H9 (cell line): ENCODE results near the gene BHLHE41. TPM values are rescaled to one million over a fixed set of nuclear protein-coding genes. Genes with fewer than 3 reads are reported as not detected.
A peak's percentile ranks its signal among the peaks of the same experiment; 100 is the strongest.

ENCODE experiments used
- DNase-seq: peaks from one replicate; pipeline ENCODE4 v3.0.0-alpha.2; 2017
- H2AFZ ChIP-seq: one replicate; pipeline ENCODE4 v1.6.1; 2013; ENCODE audit warnings: mild to moderate bottlenecking, low read length, control low read depth, moderate library complexity
- H2AK5ac ChIP-seq: 2 replicates; pipeline ENCODE4 v1.6.1; 2013; ENCODE audit warnings: low read length, control low read depth, mixed read lengths; ENCODE audit not compliant: insufficient read length
- H2BK120ac ChIP-seq: one replicate; pipeline ENCODE4 v1.6.1; 2013; ENCODE audit warnings: low read depth, mild to moderate bottlenecking, low read length, control low read depth, inconsistent platforms; ENCODE audit not compliant: poor library complexity, severe bottlenecking
- H2BK12ac ChIP-seq: 2 replicates; pipeline ENCODE4 v1.6.1; 2013; ENCODE audit warnings: low read length, control low read depth, mixed read lengths, low read depth; ENCODE audit not compliant: insufficient read length
- H2BK15ac ChIP-seq: 2 replicates; pipeline ENCODE4 v1.6.1; 2013; ENCODE audit warnings: low read depth, low read length, control low read depth
- H2BK20ac ChIP-seq: one replicate; pipeline ENCODE4 v1.6.1; 2013; ENCODE audit warnings: low read depth, mild to moderate bottlenecking, low read length, control low read depth, inconsistent platforms; ENCODE audit not compliant: poor library complexity, severe bottlenecking
- H2BK5ac ChIP-seq: 2 replicates; pipeline ENCODE4 v1.6.1; 2013; ENCODE audit warnings: low read length, control low read depth, mixed read lengths; ENCODE audit not compliant: insufficient read length
- H3K14ac ChIP-seq: 2 replicates; pipeline ENCODE4 v1.6.1; 2013; ENCODE audit warnings: low read length, control low read depth; ENCODE audit not compliant: insufficient read depth
- H3K18ac ChIP-seq: 2 replicates; pipeline ENCODE4 v1.6.1; 2013; ENCODE audit warnings: low read depth, mild to moderate bottlenecking, mixed read lengths, low read length, control low read depth; ENCODE audit not compliant: insufficient read length
- H3K23ac ChIP-seq: 2 replicates; pipeline ENCODE4 v1.6.1; 2013; ENCODE audit warnings: low read length, control low read depth, mixed read lengths, low read depth; ENCODE audit not compliant: insufficient read length
- H3K23me2 ChIP-seq: 2 replicates; pipeline ENCODE4 v1.6.1; 2013; ENCODE audit warnings: low read depth, mild to moderate bottlenecking, mixed read lengths, low read length, control low read depth; ENCODE audit not compliant: insufficient read length, poor library complexity, severe bottlenecking
- H3K27ac ChIP-seq: 2 replicates; pipeline ENCODE4 v1.5.1; 2013; ENCODE audit warnings: low read length, control low read depth, mixed read lengths, low read depth; ENCODE audit not compliant: insufficient read length
- H3K27me3 ChIP-seq: 2 replicates; pipeline ENCODE4 v1.6.1; 2013; ENCODE audit warnings: low read length, control low read depth, inconsistent platforms; ENCODE audit not compliant: insufficient read depth
- H3K4ac ChIP-seq: 2 replicates; pipeline ENCODE4 v1.6.1; 2013; ENCODE audit warnings: low read depth, mild to moderate bottlenecking, control low read depth, inconsistent platforms, low read length, moderate library complexity
- H3K4me1 ChIP-seq: 2 replicates; pipeline ENCODE4 v1.6.1; 2013; ENCODE audit warnings: low read length, control low read depth, inconsistent platforms; ENCODE audit not compliant: insufficient read depth
- H3K4me2 ChIP-seq: 2 replicates; pipeline ENCODE4 v1.6.1; 2013; ENCODE audit warnings: low read length, control low read depth, mixed read lengths; ENCODE audit not compliant: insufficient read length, insufficient read depth
- H3K56ac ChIP-seq: 2 replicates; pipeline ENCODE4 v1.6.1; 2013; ENCODE audit warnings: low read depth, mild to moderate bottlenecking, mixed read lengths, low read length, control low read depth; ENCODE audit not compliant: insufficient read length
- H3K79me1 ChIP-seq: 2 replicates; pipeline ENCODE4 v1.6.1; 2013; ENCODE audit warnings: low read depth, mild to moderate bottlenecking, moderate library complexity, low read length, control low read depth, inconsistent platforms; ENCODE audit not compliant: insufficient read depth, poor library complexity, severe bottlenecking
- H3K79me2 ChIP-seq: 2 replicates; pipeline ENCODE4 v1.6.1; 2013; ENCODE audit warnings: low read length, control low read depth, inconsistent platforms; ENCODE audit not compliant: insufficient read depth
- H3K9ac ChIP-seq: 2 replicates; pipeline ENCODE4 v1.6.1; 2013; ENCODE audit warnings: low read length, control low read depth, mixed read lengths; ENCODE audit not compliant: insufficient read length; ENCODE audit errors: extremely low read depth
- H3K9me3 ChIP-seq: one replicate; pipeline ENCODE4 v1.6.1; 2013; ENCODE audit warnings: low read depth, low read length, inconsistent platforms; ENCODE audit not compliant: control insufficient read depth
- H3T11ph ChIP-seq: one replicate; pipeline ENCODE4 v1.6.1; 2013; ENCODE audit warnings: mild to moderate bottlenecking, low read length, control low read depth, inconsistent platforms
- H4K20me1 ChIP-seq: one replicate; pipeline ENCODE4 v1.6.1; 2013; ENCODE audit not compliant: control insufficient read depth, insufficient read length, insufficient read depth
- H4K5ac ChIP-seq: 2 replicates; pipeline ENCODE4 v1.6.1; 2013; ENCODE audit warnings: low read depth, mild to moderate bottlenecking, mixed read lengths, low read length, control low read depth; ENCODE audit not compliant: insufficient read length
- H4K8ac ChIP-seq: replicated peaks from 2 replicates; pipeline ENCODE4 v1.6.1; 2013; ENCODE audit warnings: low read length, control low read depth, mixed read lengths, low read depth; ENCODE audit not compliant: insufficient read length
- H4K91ac ChIP-seq: 2 replicates; pipeline ENCODE4 v1.6.1; 2013; ENCODE audit warnings: low read depth, mild to moderate bottlenecking, moderate library complexity, mixed read lengths, low read length, control low read depth; ENCODE audit not compliant: insufficient read length
- H3K27ac Mint-ChIP-seq, 3 experiments: 2 replicates in 2 of 3; 3 replicates in 1 of 3; pipeline ENCODE4 v1.8.0; 2020 to 2021; ENCODE audit warnings: mixed read lengths in 3 of 3, mild to moderate bottlenecking in 1 of 3, moderate library complexity in 1 of 3
- H3K27me3 Mint-ChIP-seq: 2 replicates; pipeline ENCODE4 v1.8.0; 2021; ENCODE audit warnings: low read depth, mild to moderate bottlenecking, moderate library complexity, mixed read lengths
- H3K36me3 Mint-ChIP-seq, 3 experiments: 2 replicates in 2 of 3; 3 replicates in 1 of 3; pipeline ENCODE4 v1.8.0; 2020 to 2021; ENCODE audit warnings: low read depth in 3 of 3, mixed read lengths in 3 of 3; ENCODE audit not compliant: insufficient read depth in 1 of 3
- H3K4me1 Mint-ChIP-seq, 2 experiments: 2 replicates each; pipeline ENCODE4 v1.8.0; 2020; ENCODE audit warnings: mixed read lengths in 2 of 2
- H3K4me3 Mint-ChIP-seq, 2 experiments: 2 replicates in 1 of 2; 3 replicates in 1 of 2; pipeline ENCODE4 v1.8.0; 2020 to 2021; ENCODE audit warnings: mild to moderate bottlenecking in 2 of 2, mixed read lengths in 2 of 2, moderate library complexity in 1 of 2
- H3K9me3 Mint-ChIP-seq, 2 experiments: 2 replicates in 1 of 2; 3 replicates in 1 of 2; pipeline ENCODE4 v1.8.0; 2020; ENCODE audit warnings: mild to moderate bottlenecking in 2 of 2, mixed read lengths in 2 of 2, moderate library complexity in 1 of 2
- CTCF ChIP-seq: fragments of 200-600 bp; sonication (generic); conservative IDR thresholded peaks from 3 replicates; pipeline ENCODE4 v1.8.0; 2021; ENCODE audit warnings: antibody characterized with exemption, mild to moderate bottlenecking
- WGBS: extraction: QIAGEN DNeasy Blood & Tissue Kit; methylation state at CpG from one replicate; pipeline ENCODE4 v1.1.7; 2013; ENCODE audit warnings: missing lambda C conversion rate, low lambda C conversion rate, mixed read lengths; ENCODE audit not compliant: insufficient read length; ENCODE audit errors: extremely low coverage; 5-methylcytosine and 5-hydroxymethylcytosine counted together
- total RNA-seq: library from RNA; stranded (reverse); gene quantifications from 2 replicates; pipeline ENCODE4 v1.2.1, GENCODE V29; 2021

BHLHE41 gene
- total RNA-seq, 1 experiment from 2014 or later = 0.33 TPM

- Histone ChIP-seq H3K4me2 (peak overlapping the region; percentile 33), H4K91ac (no peak overlapping the region), H3K4ac (no peak overlapping the region), H4K5ac (no peak overlapping the region), H3K18ac (no peak overlapping the region), H2BK120ac (no peak overlapping the region), H3K27ac (no peak overlapping the region), H3K9me3 (no peaks in the 10 kb centered on the region), H3K9ac (no peak overlapping the region), H4K20me1 (no peaks in the 10 kb centered on the region), H3K23me2 (peaks cover 7% of the 10 kb centered on the region), H4K8ac (no peak overlapping the region), H3K14ac (no peak overlapping the region), H2BK20ac (no peak overlapping the region), H3K27me3 (peaks cover 6% of the 10 kb centered on the region; the same call in 1 of the 2 replicates), H2BK5ac (no peak overlapping the region), H2BK12ac (no peak overlapping the region), H3K4me1 (no peaks in the 10 kb centered on the region; the same call in 1 of the 2 replicates), H3K56ac (no peak overlapping the region), H2AK5ac (no peak overlapping the region), H3K23ac (no peak overlapping the region), H3K79me1 (no peaks in the 10 kb centered on the region), H3K79me2 (no peaks in the 10 kb centered on the region), H2AFZ (no peak overlapping the region), H3T11ph (no peak overlapping the region), H2BK15ac (no peak overlapping the region)
- Mint-ChIP-seq H3K27ac (peak overlapping the region in 2 of 3 experiments; percentile 22 to 58; a peak in 1 of 7 replicates), H3K27me3 (peaks cover 82% of the 10 kb centered on the region), H3K4me3 (peak overlapping the region; percentile 55 to 74), H3K4me1 (peaks cover 37 to 49% of the 10 kb centered on the region in 2 experiments), H3K36me3 (no peaks in the 10 kb centered on the region; a peak in 1 of 7 replicates), H3K9me3 (no peaks in the 10 kb centered on the region; a peak in 1 of 5 replicates)
- DNase-seq = no peak
- TF ChIP-seq CTCF = no peak
- no CpG with 5 or more reads among the region's 13 CpGs for WGBS
Measured at GRCh38 chr12:26114720-26115401, 10.0 kb downstream of the BHLHE41 start.
